H54 (cell line): ENCODE measurements around the gene SLC10A3.
"Not testable (repeated sequence)": the region's sequence is repeated elsewhere in the genome, so short reads cannot be mapped to it uniquely, and the experiment has no call there.

Experiments
- DNase-seq: peaks from one replicate; pipeline ENCODE4 v3.0.0; 2011; ENCODE audit warnings: low spot score, mixed read lengths; ENCODE audit not compliant: insufficient read length
- FAIRE-seq: peaks from 3 replicates; lab custom pipeline; 2011; peaks lifted over from hg19 to GRCh38; lab: Jason Lieb, UNC
- POLR2A ChIP-seq: IDR thresholded peaks from 2 replicates; pipeline ENCODE4 v1.6.1; 2011; ENCODE audit warnings: low read depth, mild to moderate bottlenecking, low read length

Gene SLC10A3

GRCh38 chrX:154516656-154517100 lies 26.2 kb upstream of the SLC10A3 start:
- FAIRE-seq (no peak), DNase-seq (no peak)
- TF ChIP-seq POLR2A: no peak

- DNase-seq (peak; percentile 66), FAIRE-seq (no peak)
- TF ChIP-seq POLR2A: peak; percentile 70
These were observed 25.7 kb upstream of the SLC10A3 start, which contains the start of gene FAM3A for GRCh38 chrX:154515966-154516655. Gene FAM3A, minus strand, starts transcription at chrX:154516232. Its CDS starts 460 bp downstream, at chrX:154515772.

GRCh38 chrX:154515090-154515965 lies 24.9 kb upstream of the SLC10A3 start:
- FAIRE-seq (no peak), DNase-seq (no peak)
- TF ChIP-seq POLR2A: no peak

- no peak for DNase-seq
- FAIRE-seq: no peak
- TF ChIP-seq POLR2A: no peak
These were observed 23.3 kb upstream of the SLC10A3 start for GRCh38 chrX:154513716-154514115.

GRCh38 chrX:154512879-154513553 lies 22.6 kb upstream of the SLC10A3 start:
- no peak for FAIRE-seq
- TF ChIP-seq POLR2A: no peak
- no peak for DNase-seq

GRCh38 chrX:154511761-154512160 lies 21.3 kb upstream of the SLC10A3 start:
- no peak for TF ChIP-seq POLR2A
- DNase-seq (no peak), FAIRE-seq (no peak)

GRCh38 chrX:154509455-154509854 lies 19.0 kb upstream of the SLC10A3 start:
- no peak for TF ChIP-seq POLR2A
- FAIRE-seq (no peak), DNase-seq (no peak)

GRCh38 chrX:154508384-154508745 lies 17.9 kb upstream of the SLC10A3 start:
- no peak for TF ChIP-seq POLR2A
- no peak for FAIRE-seq
- DNase-seq: no peak

GRCh38 chrX:154507673-154508383 lies 17.4 kb upstream of the SLC10A3 start:
- no peak for TF ChIP-seq POLR2A
- FAIRE-seq (no peak), DNase-seq (no peak)

GRCh38 chrX:154506483-154507332 lies 16.3 kb upstream of the SLC10A3 start:
- TF ChIP-seq POLR2A: no peak
- no peak for FAIRE-seq
- DNase-seq: no peak

GRCh38 chrX:154505734-154506133 lies 15.3 kb upstream of the SLC10A3 start:
- no peak for TF ChIP-seq POLR2A
- FAIRE-seq: no peak
- DNase-seq: peak; percentile 53

GRCh38 chrX:154502989-154503388 lies 12.6 kb upstream of the SLC10A3 start:
- no peak for TF ChIP-seq POLR2A
- FAIRE-seq: no peak
- DNase-seq: no peak

- FAIRE-seq (no peak), DNase-seq (no peak)
- TF ChIP-seq POLR2A: no peak
These were observed 11.7 kb upstream of the SLC10A3 start for GRCh38 chrX:154502098-154502497.

- DNase-seq, FAIRE-seq: not testable (repeated sequence)
These were observed 11.0 kb upstream of the SLC10A3 start for GRCh38 chrX:154501423-154501822.

GRCh38 chrX:154496591-154497137 lies 6.2 kb upstream of the SLC10A3 start:
- FAIRE-seq: not testable (repeated sequence)

More at GRCh38 chrX:154496591-154497137, 6.2 kb upstream of the SLC10A3 start:
- DNase-seq: not testable (repeated sequence)
